Esophagus muscularis mucosa (tissue), 4 donors: Measurements from ENCODE around the gene LMNA. TPM values are rescaled to one million over a fixed set of nuclear protein-coding genes. Genes with fewer than 3 reads are reported as not detected.
"Not testable (repeated sequence)": the region's sequence is repeated elsewhere in the genome, so short reads cannot be mapped to it uniquely, and the experiment has no call there.

Source experiments
- DNase-seq: peaks from one replicate; pipeline ENCODE4 v3.0.0-alpha.2; 2017; ENCODE audit errors: extremely low spot score
- H3K27ac ChIP-seq, 4 donors: fragments of 200-600 bp; sonication (generic); replicated peaks in 1 of 4; 1 replicate in 3 of 4; 2 replicates in 1 of 4; pipeline ENCODE4 v1.5.1; 2016 to 2019; ENCODE audit warnings: mild to moderate bottlenecking in 1 of 4
- H3K27me3 ChIP-seq, 4 donors: fragments of 200-600 bp; sonication (generic); one replicate each; pipeline versions ENCODE4 v1.5.1 to v1.6.0; 2016 to 2019
- H3K36me3 ChIP-seq, 4 donors: fragments of 200-600 bp; sonication (generic); one replicate each; pipeline ENCODE4 v1.5.1; 2016 to 2019
- H3K4me1 ChIP-seq, 4 donors: fragments of 200-600 bp; sonication (generic); one replicate each; pipeline ENCODE4 v1.5.1; 2016 to 2019
- H3K4me3 ChIP-seq, 4 donors: fragments of 200-600 bp; sonication (generic); 1 replicate in 2 of 4; 2 replicates in 2 of 4; pipeline ENCODE4 v1.5.1; 2016 to 2019; ENCODE audit warnings: mild to moderate bottlenecking in 4 of 4, moderate library complexity in 1 of 4
- H3K9me3 ChIP-seq, 4 donors: fragments of 200-600 bp; sonication (generic); 1 replicate in 3 of 4; 2 replicates in 1 of 4; pipeline ENCODE4 v1.5.1; 2016 to 2019
- EP300 ChIP-seq: sonication (generic); formaldehyde crosslinking; IDR thresholded peaks from one replicate; pipeline ENCODE4 v1.6.1; 2017; ENCODE audit warnings: antibody characterized with exemption
- POLR2A ChIP-seq: fragments of 450-650 bp; IDR thresholded peaks from one replicate; pipeline ENCODE4 v1.6.1; 2017; ENCODE audit warnings: antibody characterized with exemption, moderate library complexity, mild to moderate bottlenecking, low read depth
- POLR2AphosphoS5 ChIP-seq, 2 donors: sonication (generic); formaldehyde crosslinking; IDR thresholded peaks; one replicate each; pipeline ENCODE4 v1.6.1; 2017; ENCODE audit warnings: antibody characterized with exemption in 2 of 2
- WGBS: methylation state at CpG from one replicate; pipeline ENCODE4 v1.1.5; 2018; 5-methylcytosine and 5-hydroxymethylcytosine counted together
- intact Hi-C: fragments of 100-400 bp; cut with DNase I; formaldehyde crosslinking; loops from one replicate; pipeline ENCODE4 v1.15.1; 2023
- total RNA-seq, 4 donors: library from RNA; depleted of rRNA; stranded (reverse); fragments of >200 nt; gene quantifications; one replicate each; pipeline versions ENCODE4 v1.1.0 to v1.2.1, GENCODE V29; 2016
- TF ChIP-seq, protein P1 (sequence below), 3 experiments: fragments of 200-600 bp in 2 of 3; fragments of 450-650 bp in 1 of 3; sonication (generic) in 2 of 3; IDR thresholded peaks; one replicate each; pipeline ENCODE4 v1.5.1; 2017 to 2019; ENCODE audit warnings: antibody characterized with exemption in 3 of 3, mild to moderate bottlenecking in 2 of 3, moderate library complexity in 1 of 3

Gene LMNA
- total RNA-seq, 4 donors from 2014 or later, result 311 to 589 (median 380) TPM

GRCh38 chr1:156123356-156124196, 9.1 kb downstream of the LMNA start:
- Histone ChIP-seq H3K4me3 (peak overlapping the region; percentile 46 to 69 (median 58)), H3K27ac (peak overlapping the region; percentile 92 to 100 (median 96)), H3K9me3 (no peaks in the 10 kb centered on the region), H3K27me3 (no peaks in the 10 kb centered on the region), H3K36me3 (peaks cover 0 to 19% (median 0%) of the 10 kb centered on the region in 4 donors), H3K4me1 (peaks cover 95 to 100% (median 100%) of the 10 kb centered on the region in 4 donors)
- DNase-seq, result peak; percentile 99
- intact Hi-C loops, result no loop called here
- 0% methylated on average over 9 of the region's 14 CpGs for WGBS
- TF ChIP-seq, protein P1, sequence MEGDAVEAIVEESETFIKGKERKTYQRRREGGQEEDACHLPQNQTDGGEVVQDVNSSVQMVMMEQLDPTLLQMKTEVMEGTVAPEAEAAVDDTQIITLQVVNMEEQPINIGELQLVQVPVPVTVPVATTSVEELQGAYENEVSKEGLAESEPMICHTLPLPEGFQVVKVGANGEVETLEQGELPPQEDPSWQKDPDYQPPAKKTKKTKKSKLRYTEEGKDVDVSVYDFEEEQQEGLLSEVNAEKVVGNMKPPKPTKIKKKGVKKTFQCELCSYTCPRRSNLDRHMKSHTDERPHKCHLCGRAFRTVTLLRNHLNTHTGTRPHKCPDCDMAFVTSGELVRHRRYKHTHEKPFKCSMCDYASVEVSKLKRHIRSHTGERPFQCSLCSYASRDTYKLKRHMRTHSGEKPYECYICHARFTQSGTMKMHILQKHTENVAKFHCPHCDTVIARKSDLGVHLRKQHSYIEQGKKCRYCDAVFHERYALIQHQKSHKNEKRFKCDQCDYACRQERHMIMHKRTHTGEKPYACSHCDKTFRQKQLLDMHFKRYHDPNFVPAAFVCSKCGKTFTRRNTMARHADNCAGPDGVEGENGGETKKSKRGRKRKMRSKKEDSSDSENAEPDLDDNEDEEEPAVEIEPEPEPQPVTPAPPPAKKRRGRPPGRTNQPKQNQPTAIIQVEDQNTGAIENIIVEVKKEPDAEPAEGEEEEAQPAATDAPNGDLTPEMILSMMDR (IDR thresholded peaks at IDR 0.05), result peak in 2 of 3 experiments; percentile 23 to 38
- TF ChIP-seq POLR2A, result peak; percentile 73
- no peak for TF ChIP-seq EP300
- peak in 1 of 2 donors; percentile 94 for TF ChIP-seq POLR2AphosphoS5 (IDR thresholded peaks at IDR 0.05)

- Histone ChIP-seq H3K27ac (peak overlapping the region; percentile 92 to 100 (median 96)), H3K36me3 (peaks cover 0 to 13% (median 0%) of the 10 kb centered on the region in 4 donors), H3K4me3 (peak overlapping the region; percentile 46 to 69 (median 58)), H3K4me1 (peaks cover 95 to 100% (median 100%) of the 10 kb centered on the region in 4 donors), H3K9me3 (no peaks in the 10 kb centered on the region), H3K27me3 (no peaks in the 10 kb centered on the region)
- DNase-seq, result no peak
- WGBS, result 44% methylated on average over 13 of the region's 17 CpGs
- intact Hi-C loops, result no loop called here
- TF ChIP-seq POLR2A (no peak), POLR2AphosphoS5 (IDR thresholded peaks at IDR 0.05) (peak in 1 of 2 donors; percentile 62)
- TF ChIP-seq, protein P1 (IDR thresholded peaks at IDR 0.05), result no peak
These were observed 10.3 kb downstream of the LMNA start for GRCh38 chr1:156124557-156125483.

- H3K27me3 ChIP-seq, intact Hi-C loops, H3K36me3 ChIP-seq, DNase-seq, H3K9me3 ChIP-seq: not testable (repeated sequence)
- Histone ChIP-seq H3K4me3 (peak overlapping the region; percentile 32 to 69 (median 54)), H3K4me1 (peaks cover 95 to 100% (median 100%) of the 10 kb centered on the region in 4 donors), H3K27ac (peak overlapping the region; percentile 92 to 100 (median 96))
- WGBS, result 63% methylated on average over 10 of the region's 10 CpGs
These were observed 11.0 kb downstream of the LMNA start for GRCh38 chr1:156125544-156125943.

GRCh38 chr1:156126043-156126629, 11.6 kb downstream of the LMNA start:
- Histone ChIP-seq H3K27me3 (no peaks in the 10 kb centered on the region), H3K9me3 (no peaks in the 10 kb centered on the region), H3K4me3 (peak overlapping the region; percentile 32 to 69 (median 44)), H3K4me1 (peaks cover 95 to 100% (median 100%) of the 10 kb centered on the region in 4 donors), H3K36me3 (peaks cover 8 to 15% (median 8%) of the 10 kb centered on the region in 4 donors), H3K27ac (peak overlapping the region; percentile 92 to 100 (median 96))
- DNase-seq, result peak; percentile 97
- no peak for TF ChIP-seq POLR2A
- no peak for TF ChIP-seq EP300
- TF ChIP-seq POLR2AphosphoS5 (IDR thresholded peaks at IDR 0.05), result peak in 1 of 2 donors; percentile 83
- TF ChIP-seq, protein P1 (IDR thresholded peaks at IDR 0.05), result peak; percentile 29 to 52 (median 30)
- 4% methylated on average over 11 of the region's 11 CpGs for WGBS
- intact Hi-C loops, result no loop called here
